HT1080 (cell line): Measurements from ENCODE around the gene ZFPL1. TPM values are rescaled to one million over a fixed set of nuclear protein-coding genes. Genes with fewer than 3 reads are reported as not detected.
A peak's percentile ranks its signal among the peaks of the same experiment; 100 is the strongest.

ENCODE experiments used
- DNase-seq: peaks from one replicate; pipeline ENCODE4 v3.0.0-alpha.2; 2015; ENCODE audit warnings: low read depth
- total RNA-seq: library from RNA; depleted of rRNA; stranded (reverse); fragments of >200 nt; shearing (Covaris generic); gene quantifications from 2 replicates; pipeline ENCODE4 v1.2.3, GENCODE V29; 2014

Gene ZFPL1
- total RNA-seq, 1 experiment from 2014 or later, result 56.6 TPM

DNA sequence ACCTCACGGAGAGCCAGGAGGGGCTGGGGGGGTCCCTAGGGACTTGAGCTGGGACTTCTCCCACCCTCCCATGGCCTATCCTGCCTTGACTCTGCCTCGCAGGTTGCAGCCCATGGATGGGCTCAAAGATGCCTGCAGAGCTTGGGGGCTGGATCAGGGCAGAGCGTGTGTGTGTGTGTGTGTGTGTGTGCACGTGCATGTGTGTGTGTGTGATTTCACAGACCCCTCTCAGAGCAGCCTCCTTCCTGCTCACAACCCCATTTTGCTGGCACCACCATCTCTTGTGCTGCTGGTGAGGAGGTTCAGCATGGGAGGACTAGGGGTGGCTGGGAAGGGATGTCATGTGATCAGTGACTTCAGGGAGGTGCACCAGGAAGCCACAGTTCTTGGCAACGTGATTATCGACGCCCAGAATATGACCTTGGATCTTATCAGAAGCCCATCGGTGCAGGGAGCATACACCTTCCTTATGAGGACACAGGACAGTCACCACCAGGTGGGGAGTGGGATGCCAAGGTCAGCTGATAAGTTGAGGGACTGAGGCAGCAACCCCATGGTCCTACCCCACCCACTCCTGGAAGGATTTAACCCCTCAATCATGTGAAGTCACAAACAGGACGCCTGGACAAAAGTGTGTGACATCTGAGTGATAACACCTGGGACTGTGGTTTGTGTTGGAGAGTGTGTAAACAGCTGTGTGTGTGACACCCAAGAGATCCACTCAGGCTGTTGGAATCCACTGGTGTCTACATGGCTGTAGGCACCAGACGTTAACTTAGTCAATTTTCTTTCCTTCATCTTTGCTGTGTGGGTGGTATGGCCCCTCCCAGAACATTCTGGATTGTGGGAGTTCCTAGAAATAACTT, 23.8 kb upstream of the ZFPL1 start:
- DNase-seq, result no peak

DNA sequence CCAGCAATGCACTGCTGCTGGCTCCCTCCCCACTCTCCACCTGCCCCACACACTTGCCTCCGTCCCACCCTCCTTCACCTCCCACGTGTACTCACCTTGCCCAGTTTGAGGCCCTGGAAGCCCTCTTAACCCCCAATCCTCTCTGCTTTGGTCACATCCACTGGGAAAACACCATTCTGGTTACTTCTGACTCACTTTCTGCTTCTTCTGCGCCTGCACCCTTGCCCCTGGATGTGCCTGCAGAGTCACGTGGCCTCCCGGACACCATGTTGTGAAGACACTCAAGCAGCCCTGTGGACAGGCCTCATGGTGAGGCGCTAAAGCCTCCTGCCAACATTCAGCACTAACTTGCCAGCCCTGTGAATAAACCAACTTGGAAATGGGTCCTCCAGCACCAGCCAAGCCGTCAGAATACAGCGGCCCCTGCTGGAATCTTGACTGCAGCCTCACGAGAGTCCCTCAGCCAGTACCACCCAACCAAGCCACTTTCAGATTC, 23.1 kb upstream of the ZFPL1 start:
- DNase-seq, result peak; percentile 32

DNA sequence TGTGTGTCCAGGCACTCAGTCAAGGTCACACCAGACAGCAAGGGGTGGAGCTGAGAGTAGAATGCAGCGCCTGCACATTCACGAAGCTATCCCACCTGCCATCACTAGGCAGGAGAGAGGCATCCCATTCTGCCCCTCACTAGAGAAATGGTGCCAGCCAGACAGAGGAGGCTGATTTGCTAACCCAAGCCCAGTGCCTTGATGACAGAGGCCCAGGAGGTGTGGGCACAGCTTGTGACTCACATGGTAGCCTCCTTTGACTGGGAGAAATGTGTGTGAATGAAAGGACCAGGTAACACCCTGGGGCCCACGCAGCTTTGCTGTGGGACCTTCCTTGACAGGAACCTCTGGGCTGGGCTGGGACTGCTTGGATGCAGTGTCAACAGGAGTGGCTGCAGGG, 20.5 kb upstream of the ZFPL1 start:
- DNase-seq, result no peak

DNA sequence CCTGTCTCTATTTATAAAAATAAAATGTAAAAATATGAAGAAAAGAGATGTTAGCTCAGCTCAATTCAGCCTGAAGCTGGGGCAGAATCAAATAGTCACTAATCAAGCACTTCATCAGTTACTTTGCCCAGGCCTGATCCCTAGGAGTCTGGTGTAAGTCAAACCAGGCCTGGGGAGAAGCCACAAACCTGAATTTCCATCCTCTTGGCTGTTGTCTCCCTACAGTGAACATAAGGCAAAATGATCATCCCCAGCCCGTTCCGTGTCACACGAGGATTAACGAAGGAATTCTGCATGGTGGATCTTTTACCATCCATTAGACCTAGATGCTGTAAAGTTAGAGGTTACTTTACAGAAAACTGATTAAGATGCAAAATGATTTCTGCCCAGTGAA, 19.2 kb upstream of the ZFPL1 start:
- no peak for DNase-seq

DNA sequence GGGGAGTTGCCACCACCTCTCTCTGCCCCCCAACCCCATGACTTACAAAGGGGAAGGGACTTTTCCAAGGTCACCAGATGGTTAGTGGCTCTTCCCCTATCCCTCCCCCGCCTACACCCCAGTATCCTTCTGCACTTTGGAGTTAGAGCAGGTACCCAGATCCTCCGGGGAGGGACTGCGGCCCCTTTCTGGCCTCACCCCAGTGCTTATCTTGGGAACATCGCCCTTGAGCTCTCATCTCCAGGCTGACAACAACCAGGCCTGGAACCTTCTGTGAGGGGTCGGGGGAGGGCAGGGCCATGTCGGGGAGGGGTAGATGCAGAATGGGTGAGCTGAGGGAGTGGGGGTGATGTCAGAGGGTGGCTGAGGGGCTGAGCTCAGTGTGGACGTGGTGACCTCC, 18.2 kb upstream of the ZFPL1 start:
- DNase-seq, result no peak

DNA sequence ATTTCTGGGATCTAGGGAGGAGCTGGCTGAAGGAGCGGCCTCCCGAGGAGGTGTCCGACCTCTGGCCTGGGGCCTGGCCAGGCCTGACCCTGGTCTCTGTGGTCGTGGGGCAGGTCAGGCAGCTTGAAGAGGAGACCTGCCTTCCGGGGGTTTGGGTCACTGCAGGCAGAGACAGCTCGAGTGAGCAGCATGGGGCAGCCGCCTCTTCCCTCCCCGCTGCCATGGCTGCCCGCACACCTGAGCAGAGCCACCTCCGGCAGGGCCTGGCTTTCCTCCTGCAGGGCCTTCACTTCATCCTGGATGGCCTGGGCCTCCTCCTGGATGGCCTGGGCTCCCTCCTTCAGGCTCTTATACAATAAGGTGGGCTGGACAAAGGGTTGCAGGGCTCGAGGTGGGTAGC, 17.7 kb upstream of the ZFPL1 start:
- DNase-seq, result no peak

DNA sequence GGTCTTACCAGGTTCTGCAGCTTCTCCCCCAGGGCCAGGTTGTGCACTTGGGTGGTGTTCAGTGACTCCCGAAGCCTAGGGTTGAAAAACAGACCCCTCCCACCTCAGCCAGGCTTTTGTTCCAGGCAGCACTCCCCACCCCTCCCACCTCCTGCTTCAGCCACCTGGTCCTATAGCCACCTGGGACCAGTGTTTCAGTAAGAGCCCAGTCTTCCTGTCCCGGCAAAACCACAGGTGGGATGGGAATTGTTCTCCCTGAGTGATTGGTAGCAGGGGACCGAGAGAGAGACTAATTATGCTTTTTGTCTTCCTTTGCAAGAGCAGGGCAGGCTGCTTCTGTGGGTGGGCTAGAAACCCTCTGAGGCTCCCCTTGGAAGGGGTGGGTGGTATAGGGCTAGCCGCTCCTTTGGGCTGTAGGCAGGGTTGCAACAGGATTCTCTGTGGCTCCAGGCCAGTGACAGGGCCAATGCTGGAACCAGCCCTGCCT, 17.2 kb upstream of the ZFPL1 start:
- DNase-seq, result no peak

DNA sequence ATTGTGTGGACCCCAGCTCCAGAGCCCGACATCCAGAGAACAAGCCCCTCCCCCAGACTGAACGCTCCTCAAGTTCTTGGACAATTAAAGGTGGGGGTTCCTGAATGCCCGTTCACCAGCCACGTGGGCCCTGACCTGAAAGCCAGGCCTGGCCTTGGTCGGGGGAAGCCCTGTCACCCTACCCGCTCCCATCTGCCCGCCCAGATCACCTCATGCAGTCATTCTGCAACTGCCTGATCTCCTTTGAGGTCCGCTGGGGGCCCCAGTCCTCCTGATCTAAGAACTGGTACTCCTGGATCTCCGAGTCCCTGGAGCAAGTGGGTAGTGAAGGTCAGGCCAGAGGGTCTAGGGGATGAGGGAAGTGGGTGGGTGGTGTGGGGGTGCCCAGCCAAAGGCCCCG, 16.6 kb upstream of the ZFPL1 start:
- DNase-seq, result no peak

DNA sequence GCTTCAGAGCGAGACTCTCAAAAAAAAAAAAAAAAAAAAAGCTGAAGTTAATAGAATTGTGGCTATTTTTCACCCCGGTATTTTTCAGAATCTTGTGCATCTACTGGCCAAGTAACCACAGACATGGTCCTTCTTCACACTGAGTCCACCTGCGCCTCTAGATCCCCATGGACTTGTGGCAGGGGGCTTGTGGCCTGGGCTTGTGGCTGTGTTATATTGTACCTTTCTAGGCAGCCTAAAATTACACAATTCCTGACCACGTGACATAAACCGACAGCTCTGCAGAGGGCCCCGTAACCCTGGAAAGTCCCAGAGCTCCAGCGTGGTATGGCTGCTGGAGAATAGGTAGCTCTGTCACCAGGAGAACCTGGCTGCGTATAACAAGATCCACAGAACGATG, 14.8 kb upstream of the ZFPL1 start:
- no peak for DNase-seq

DNA sequence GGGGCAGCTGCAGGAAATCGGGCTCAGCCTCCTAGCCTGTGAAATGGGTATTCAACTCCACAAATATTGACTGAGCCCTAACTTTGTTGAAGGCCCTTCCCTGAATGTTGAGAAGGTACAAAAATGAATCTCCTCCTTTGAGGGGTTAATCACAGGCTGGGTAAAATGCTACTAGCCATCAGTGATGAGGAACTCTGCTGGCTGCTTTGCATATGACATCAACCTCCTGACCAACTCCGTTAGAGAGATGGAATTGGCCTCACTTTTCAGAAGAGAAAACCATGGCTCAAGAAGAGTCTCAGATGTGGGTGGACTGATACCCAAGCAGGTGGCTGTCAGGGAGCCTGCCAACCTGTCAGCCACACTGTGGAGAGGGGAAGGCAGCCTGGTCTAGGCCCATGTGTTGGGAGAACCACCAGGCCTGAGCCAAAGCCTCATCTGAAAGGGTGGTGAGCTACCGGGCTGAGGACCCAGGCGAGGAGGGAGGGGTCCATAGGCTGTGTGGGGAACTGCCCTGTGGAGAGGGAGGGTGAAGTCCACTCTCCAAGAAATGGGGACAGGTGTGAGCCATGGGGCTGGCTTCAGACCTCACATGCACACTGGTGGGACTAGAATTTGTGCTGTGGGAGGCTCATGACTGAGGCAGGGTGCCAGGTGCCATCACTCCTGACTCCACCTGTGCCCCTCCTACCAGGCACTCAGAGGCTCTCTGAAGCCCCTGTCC, 12.0 kb upstream of the ZFPL1 start:
- DNase-seq, result no peak

DNA sequence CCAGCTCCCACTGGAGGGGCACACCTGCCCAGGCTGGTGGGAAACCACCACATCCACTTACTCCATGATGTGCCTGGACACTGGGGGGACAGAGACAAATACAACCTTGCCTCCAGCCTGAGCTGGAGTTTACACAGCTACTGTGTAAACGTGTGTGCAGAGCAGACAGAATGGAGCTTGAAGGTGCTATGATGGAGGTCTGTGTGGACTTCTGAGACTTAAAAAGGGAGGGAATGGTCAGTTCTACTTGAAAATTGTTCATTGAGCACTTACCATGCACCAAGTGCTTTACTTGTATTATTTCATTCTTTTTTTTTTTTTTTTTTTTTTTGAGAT, 11.4 kb upstream of the ZFPL1 start:
- no peak for DNase-seq

DNA sequence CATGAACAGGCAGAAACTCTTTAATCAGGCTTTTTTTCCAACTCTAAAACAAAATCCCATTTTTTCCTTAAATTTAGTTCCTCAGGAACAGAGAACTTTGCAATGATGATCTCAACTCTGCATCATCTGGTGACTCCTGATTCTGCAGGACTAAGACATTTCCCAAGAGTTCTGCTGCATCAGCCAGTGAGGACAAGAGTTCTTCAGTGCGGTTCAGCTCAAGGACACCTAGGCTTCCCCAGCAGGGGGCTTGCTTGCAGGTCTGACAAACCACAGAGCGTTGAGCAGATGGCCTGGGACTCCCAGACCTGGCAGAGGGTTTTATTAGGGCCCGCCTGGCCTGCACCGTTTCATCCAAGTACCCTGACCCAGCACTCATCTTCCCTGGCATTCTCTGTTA, 6.6 kb upstream of the ZFPL1 start:
- DNase-seq, result no peak

DNA sequence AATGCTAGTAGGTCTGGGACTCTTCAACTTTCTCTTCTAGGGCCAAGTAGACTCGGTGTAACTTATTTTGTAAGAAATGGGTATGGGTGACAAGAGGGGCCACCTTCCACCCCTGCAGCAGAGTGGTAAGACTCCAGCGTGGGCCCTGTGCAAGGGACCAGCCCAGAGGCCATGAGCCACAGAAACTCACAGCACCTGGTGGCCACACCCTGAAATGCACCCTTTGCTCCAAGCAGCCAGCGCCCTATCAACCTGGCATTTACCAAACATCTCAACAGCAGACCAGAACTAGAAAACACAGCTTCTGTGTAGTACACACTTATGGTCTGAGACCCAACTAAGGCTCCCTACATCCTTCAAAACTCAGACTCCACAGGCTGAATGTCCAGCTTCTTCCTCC, 5.9 kb upstream of the ZFPL1 start:
- peak; percentile 49 for DNase-seq

DNA sequence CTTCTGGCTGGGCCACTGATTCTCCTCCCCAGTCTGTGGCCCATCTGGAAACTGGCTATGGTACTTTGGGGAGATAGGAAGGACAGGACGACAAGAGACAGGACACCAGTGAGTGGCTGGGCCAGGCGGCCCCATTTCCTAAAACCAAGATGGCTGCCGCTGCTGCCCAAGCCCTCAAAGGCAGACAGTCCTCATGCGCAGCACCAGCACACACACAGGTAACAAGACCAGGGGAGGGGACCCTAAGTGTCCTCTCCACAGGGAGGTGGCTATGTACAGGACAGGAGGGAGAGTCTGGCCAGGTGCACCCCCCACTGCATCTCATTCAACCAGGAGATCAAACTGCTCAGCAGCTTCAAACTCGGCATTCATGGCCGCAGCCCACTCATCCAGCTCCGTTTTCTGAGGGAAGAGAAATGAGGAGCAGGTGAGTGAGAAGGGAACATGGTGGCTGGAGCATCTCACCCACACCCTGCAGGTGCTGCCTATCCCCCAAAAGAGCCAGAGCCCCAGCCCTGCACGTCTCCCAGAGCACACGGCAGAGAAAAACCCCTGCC, 5.2 kb upstream of the ZFPL1 start:
- DNase-seq, result no peak

DNA sequence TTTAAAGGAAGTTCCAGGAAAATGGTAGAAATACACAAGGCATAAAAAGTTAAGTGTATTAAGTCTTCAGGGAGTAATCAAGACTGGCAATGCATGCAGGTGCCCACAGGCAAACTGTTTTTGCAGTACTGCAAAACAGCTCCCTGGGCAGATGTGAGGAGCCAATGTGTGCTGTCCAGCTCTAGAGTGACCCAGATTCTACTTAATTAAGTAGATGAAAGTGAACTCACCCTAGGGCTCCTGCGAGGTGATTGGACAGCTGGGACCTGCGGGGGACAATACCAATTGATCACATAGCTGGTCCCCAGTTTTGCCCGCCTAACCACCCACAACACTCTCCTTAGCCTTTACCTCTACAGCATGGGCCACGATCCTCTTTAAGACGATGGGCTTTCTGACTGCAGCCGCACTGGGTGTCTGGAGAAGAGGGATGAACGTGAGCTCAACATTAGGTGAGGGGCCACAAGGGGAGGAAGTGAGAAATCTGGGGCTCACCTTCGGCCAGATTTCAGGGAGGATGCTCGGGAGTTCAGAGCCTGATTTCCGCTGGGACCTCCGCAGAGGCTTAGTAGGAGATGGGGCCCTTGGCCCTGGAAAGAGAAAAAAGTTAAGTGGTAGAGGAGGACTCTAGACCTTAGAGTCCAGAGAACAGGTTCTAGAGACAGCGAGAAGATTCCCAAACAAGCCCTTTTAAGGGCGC, 738 bp upstream of the ZFPL1 start:
- no peak for DNase-seq

DNA sequence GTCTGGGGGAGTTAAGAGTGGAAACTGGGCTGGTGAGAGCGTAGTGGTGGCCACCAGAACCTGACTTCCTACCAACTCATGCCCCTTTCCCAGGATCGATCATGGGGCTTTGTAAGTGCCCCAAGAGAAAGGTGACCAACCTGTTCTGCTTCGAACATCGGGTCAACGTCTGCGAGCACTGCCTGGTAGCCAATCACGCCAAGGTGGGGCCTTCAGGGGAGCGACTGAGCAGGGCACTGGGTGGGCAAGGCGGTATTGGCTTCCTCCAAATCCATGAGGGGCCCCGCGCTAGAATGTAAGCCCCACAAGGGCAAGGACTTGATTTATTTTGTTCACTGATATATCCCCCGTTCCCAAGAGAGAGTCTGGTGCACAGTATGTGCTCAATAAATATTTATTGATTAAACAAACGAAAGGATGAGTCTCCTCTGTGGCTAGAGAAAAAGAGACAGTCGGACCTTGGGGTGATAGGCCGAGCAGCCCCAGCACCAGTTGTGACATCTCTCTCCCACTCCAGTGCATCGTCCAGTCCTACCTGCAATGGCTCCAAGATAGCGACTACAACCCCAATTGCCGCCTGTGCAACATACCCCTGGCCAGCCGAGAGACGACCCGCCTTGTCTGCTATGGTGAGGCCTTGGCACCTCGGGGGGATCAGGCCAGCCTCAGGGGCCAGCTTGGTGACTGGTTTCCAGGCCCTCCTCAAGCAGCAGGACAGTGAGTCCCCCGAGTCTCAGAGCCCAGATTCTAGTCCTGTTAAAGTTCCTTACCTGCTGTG, 765 bp downstream of the ZFPL1 start:
- DNase-seq, result no peak

DNA sequence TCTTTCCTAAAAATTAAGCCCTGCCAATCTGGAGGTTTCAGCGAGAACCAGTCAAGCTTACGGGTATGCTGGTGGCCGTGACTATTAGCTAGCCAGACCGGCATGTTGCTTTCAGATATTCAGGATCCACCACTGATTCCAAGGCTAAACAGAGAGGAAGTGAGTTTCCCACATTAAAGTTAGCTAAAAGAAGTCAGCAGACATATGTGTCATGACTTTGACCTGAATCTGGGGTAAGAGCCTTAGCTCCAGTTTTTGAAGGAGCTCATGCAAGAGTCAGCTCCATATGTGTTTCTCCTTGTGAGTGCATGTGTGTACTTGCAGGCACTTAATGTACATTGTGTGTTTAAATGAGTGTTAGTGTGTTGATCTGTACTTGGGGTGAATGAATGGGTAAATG, 1.4 kb downstream of the ZFPL1 start:
- DNase-seq, result no peak

DNA sequence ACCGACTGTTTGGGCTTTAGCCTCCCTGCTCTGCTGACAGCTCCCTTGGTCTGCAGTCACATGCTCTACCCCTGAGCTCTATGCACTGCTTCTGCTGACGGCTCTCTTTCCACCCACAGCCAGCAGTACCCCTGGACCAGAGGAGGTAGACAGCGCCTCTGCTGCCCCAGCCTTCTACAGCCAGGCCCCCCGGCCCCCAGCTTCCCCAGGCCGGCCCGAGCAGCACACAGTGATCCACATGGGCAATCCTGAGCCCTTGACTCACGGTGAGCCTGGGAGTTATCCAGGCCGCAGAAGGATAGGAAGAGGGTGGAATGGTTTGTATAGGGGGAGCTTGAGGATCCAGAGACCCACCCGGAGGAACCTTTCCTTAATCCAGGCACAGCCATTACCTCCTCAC, 2.8 kb downstream of the ZFPL1 start:
- DNase-seq, result no peak

DNA sequence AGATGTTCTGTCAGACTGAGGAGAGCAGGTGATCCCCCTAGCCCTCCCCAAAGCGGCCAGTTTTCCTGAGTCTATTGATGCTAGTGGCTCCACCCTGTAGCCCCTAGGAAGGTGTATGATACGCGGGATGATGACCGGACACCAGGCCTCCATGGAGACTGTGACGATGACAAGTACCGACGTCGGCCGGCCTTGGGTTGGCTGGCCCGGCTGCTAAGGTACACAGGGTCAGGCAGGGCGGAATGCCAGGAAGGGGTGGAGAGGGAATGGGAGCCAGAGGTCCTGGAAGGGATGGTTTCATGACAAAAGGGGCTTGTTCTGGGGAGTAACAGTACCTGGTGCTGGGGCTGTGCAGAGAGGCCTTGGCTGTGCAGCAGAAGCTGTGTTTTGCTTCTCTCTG, 3.2 kb downstream of the ZFPL1 start:
- no peak for DNase-seq

DNA sequence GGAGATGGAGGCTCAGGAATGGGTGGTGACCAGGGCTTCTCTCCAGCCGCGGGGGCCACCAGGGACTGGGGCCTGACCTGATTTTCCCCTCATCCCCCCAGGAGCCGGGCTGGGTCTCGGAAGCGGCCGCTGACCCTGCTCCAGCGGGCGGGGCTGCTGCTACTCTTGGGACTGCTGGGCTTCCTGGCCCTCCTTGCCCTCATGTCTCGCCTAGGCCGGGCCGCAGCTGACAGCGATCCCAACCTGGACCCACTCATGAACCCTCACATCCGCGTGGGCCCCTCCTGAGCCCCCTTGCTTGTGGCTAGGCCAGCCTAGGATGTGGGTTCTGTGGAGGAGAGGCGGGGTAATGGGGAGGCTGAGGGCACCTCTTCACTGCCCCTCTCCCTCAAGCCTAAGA, 3.8 kb downstream of the ZFPL1 start:
- DNase-seq, result no peak

DNA sequence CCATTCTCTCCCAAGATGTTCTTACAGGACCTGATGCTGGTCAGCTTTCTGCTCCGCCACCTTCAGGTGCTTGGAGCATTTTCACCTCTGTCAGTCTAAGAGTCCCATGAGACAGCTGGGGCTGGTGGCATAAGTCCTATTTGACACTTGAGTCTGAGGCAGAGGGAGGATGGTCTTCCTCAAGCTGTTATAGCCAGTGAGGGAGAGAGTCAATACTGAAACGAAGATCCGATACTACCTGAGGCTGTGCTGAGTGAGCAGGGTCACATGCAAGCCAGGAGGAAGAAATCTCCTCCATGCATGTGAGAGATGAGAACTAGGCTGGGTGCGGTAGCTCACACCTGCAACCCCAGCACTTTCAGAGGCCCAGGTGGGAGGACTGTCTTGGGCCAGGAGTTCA, 5.6 kb downstream of the ZFPL1 start:
- DNase-seq, result no peak
